GM19468 (cell line): ENCODE data around the gene DPP6.

Source experiments
- ATAC-seq: cut with Tn5 transposase; IDR thresholded peaks from one replicate; pipeline ENCODE4 v1.9.1; 2021; ENCODE audit warnings: mild to moderate bottlenecking, moderate library complexity, moderate number of reproducible peaks; ENCODE audit not compliant: unreplicated experiment; ENCODE audit errors: extremely low read depth

DPP6 gene

GRCh38 chr7:154436560-154436959, 384.4 kb downstream of the DPP6 start:
- ATAC-seq = no peak

- no peak for ATAC-seq
Measured at GRCh38 chr7:154437234-154437633, 385.0 kb downstream of the DPP6 start.

DNA sequence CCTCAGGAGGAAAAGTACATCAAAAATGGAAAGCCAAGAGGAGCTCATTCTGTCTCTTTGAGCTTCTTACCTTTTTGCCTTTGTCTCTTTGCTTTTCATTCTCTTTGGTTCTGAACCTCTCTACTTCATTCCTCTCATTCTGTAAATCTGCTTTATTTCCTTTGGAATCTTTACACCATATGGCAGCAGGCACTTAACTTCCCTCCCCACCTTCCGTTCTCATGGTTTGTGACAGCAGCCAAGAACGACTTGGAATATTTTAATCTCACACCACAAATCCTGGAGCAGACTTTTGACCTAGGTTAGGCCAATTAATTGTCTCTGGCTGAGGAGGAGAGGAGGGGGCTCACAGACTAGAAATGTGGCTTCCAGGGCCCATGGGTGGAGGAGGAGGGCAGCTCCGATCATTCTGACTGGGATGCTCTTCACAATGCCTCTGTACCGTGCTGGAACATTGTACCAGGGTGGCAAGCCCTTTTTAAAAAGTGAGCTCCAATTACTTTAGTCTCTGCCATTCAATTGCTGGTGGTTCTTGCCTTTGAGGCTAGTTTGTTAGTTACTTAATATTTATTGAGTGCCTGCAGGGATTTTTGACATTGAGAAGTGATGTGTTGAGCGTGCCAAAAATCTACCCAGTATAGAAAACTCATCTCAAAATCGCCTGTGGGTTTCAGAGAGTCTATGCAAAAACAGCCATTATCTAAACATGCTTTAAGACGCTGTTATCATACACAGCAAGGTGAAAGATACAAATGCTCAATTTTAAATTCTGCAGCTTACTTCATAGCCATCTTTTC, 386.6 kb downstream of the DPP6 start:
- no peak for ATAC-seq

DNA sequence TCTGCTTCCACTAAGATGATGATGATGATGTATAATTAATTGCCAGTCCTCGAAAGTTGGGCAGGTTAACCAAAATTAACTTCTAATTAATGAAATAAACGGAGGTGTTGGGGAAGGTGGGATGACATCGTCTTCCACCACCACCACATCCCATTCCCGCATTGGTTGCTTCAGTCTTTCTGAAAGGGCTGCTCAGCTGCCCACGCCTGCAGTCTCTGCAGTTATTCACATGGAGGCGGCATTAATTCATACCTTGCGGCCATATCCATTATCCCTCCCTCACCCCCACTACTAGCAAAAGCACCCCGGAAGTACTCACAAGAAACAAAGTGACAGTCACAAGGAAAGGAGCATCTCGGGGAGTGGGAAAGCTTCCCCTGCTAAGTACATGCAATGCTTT, 387.9 kb downstream of the DPP6 start:
- no peak for ATAC-seq

GRCh38 chr7:154440651-154441050, 388.5 kb downstream of the DPP6 start:
- ATAC-seq = no peak

- ATAC-seq = no peak
Measured at GRCh38 chr7:154441811-154442210, 389.6 kb downstream of the DPP6 start.

DNA sequence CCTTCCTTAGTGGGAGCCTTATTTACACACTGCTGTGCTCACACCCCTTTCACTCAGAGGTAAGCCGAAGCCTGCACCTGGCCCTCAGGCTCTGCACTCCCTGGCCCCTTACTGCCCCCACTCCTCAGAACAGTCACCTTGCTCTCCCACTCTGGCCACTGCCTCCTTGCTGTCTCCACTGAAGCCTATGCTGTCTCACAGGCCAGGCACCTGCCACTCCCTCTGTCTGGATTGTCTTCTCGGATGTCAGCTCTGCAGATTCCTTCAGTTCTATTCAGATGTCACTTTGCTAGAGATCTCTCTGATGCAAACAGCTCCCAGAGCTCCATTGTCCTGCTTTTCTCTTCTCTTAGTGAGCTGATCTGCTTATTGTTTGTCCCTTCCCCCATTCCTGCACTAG, 390.7 kb downstream of the DPP6 start:
- no peak for ATAC-seq

DNA sequence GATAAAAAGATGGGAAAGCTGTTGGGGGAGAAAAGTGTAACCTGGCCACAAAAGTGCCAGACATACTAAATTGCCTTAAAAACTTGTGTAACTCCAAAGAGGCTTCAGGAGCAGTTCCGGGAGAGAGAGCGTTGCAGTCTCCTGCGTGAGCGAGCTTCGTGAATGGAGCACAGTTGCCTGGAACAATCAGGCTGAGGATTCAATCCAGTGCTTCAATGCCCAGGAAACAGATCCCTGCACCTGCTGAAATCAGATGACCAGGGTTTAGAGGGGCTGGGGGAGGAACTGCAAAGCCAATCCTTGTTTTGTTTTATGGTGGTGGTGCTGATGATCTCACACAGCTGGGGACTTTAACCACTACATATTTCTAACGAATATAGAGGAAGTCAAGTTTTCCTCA, 398.3 kb downstream of the DPP6 start:
- ATAC-seq = no peak

DNA sequence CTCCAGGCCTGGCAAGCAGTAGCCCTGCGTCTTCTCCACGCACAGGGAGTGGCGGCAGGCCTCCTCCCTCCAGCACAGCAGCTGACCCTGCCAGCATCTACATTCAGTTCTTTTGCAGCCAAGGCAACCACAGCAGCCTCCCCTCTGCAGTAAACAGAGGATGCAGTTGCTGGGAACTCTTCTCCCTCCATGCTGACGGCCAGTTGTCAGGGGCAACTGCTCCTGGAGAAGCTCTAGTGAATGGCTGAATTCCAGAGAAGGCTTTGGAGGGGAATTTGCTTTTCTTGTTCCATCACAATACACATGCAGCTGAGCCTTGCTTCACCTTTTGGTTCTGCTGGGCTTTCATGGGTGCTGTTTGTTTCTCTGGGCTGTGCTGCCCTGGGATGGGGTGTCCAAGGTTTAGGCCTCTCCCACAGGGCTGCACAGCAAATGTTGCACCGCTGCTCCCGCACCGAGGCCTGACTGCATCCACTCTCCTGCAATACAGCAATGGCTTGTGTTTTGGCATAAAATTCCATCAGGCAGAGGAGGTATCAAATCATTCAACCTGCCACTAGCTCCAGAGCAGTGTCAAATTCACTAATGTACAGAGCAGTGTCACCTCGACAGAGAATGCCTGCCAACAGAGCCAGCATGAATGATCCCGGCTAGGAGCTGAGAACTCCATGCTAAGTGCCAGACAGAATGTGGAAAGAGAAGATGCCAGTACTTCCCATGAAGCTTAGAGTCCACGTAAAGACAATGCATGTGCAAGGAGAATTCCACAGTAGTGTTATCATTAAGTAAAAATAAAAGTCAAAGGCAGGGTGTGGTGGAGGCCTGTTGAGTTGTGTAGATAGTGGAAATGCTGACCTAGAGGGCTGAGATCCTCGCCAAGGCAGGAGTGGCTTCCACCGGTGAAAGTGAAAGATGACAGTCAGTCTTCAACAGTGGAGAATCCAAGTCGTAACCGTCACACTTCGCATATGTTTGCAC, 399.6 kb downstream of the DPP6 start:
- ATAC-seq = no peak

DNA sequence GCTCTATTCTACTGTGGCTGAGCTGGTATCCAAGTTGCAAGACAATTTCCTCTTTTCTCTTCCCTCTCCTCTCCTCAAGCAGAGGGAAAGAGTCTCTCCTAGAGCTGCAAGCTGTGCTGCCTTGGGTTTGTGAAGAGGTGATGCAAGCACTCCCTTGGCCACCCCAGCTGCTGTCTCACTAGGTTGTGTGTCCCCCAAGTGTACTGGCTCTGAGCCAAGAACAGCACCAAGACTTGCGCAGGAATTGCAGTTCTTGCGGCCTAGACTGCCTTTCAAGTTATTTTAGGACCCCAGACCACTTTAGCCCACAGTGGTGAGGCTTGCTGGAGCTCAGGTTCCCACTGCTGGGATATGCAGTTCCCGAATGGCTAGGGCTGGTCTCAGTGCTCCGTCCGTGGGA, 411.6 kb downstream of the DPP6 start:
- no peak for ATAC-seq

DNA sequence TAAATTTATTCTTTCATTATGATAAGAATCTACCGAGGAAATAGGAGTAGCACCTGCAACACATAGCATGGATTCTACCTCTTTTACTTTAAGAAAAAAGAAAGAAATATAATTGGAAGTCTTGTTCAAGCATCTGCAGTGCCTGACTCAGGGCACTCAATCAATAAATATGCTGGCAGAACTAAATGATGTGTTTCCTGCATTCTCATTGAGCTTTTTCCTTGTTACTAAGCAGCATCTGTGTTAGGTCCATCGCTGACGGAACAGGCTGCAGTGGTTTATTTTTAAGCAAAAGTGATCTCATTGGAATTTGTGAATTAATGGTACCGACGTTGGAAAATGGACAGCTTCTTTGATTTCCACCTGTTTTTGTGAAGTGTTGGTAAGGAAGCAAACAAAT, 417.5 kb downstream of the DPP6 start:
- no peak for ATAC-seq

DNA sequence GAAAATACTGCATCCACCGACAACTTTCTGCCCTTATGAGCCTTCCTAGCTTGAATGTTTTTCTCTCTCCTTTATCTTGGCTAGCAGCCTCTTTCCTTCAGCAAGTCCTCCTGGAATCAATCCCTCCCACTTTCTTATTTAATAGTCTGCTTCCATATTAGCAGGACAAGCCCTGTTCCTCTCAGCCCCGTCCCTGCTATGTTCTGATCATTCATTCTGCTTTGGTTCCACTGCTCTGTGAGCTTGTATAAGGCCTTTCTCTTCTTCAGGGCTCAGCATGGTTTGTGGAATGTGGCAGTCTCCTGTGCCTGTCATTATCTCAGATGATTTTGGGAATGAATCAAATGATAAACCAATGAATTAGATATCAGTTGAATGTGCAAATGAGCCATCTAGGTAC, 420.1 kb downstream of the DPP6 start:
- ATAC-seq = no peak

- no peak for ATAC-seq
Measured at GRCh38 chr7:154473360-154473759, 421.2 kb downstream of the DPP6 start.

DNA sequence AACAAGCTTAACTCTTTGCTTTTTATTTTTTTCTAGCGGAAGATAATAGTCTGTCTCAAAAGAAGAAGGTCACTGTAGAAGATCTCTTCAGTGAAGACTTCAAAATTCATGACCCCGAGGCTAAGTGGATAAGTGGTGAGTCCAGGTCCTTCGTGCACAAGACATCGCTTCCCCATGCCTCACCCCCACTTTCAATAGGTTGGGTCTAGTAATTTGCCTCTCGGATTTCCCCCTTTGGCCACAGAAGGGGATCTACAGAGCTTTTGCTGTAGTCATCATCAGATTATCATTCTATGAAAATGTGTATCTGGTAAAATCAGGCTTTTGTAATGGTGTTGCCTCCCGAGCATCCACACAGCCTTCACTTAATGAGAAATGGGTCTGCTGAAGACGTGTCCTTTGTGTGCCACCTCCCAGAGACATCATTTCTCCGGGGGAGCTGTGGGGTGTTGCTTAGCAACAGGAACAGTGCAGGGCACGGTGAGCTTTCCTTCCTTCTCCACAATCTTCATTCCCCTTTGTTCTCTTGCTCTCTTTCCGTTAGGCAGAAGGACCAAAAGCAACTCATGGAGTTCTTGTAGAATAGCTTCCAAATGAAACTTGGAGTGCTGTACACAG, 422.8 kb downstream of the DPP6 start:
- no peak for ATAC-seq

DNA sequence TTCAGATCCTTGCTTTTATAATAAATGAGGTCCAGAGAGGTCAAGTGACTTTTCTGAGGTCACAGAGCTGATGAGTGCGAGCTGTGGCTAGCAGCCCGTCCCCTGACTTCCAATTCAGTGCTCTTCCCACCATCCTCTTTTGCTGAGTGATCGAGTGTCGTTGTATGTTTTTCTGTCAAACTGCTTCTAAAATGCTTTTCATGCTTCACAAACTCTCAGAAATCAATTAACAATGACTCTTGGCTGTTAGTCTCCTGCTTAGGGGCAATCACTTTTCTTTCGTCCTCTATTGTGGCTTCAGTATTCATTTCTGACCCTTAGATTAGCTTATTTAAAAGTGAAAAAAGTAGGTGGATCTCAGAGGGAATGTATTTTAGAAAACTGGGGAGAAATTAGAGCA, 423.7 kb downstream of the DPP6 start:
- no peak for ATAC-seq

DNA sequence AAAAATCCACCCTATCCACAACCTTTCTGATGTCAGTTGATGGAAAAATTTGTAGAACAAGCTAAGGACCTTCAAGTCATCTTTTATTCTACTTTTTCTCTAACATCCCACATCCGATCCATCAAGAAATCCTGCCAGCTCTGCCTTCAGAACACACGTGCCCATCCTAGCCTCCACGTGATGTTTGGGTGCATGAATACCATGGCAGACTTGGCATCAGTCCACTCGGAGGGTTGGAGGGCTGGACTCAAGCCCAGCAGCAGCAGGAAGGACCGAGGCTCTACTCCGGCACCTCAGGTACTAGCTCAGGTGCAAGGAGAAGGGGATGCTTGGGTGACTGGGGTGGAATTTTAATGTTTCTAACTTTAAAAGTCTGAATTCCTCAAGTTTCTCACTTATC, 428.6 kb downstream of the DPP6 start:
- no peak for ATAC-seq

- no peak for ATAC-seq
Measured at GRCh38 chr7:154482863-154483262, 430.7 kb downstream of the DPP6 start.

DNA sequence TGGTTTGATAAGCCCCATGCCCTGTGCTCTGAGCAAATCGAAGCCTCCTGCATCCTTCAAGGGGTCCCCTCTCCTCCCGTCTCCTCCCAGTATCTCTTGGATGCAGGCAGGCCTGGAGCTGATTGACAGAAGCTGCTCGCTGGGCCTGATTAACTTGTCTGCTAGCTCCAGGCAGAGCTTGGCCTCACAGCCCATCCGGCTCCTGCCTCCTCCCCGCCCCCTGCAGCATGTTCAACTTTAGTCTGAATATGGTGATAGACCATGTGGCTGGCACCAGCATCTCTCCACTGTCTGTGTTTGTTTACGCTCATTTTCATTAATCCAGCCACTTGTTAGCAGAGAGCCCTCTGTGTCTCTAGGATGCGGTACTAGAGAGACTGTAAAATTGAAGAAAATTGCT, 432.2 kb downstream of the DPP6 start:
- no peak for ATAC-seq

- no peak for ATAC-seq
Measured at GRCh38 chr7:154484943-154485342, 432.7 kb downstream of the DPP6 start.

DNA sequence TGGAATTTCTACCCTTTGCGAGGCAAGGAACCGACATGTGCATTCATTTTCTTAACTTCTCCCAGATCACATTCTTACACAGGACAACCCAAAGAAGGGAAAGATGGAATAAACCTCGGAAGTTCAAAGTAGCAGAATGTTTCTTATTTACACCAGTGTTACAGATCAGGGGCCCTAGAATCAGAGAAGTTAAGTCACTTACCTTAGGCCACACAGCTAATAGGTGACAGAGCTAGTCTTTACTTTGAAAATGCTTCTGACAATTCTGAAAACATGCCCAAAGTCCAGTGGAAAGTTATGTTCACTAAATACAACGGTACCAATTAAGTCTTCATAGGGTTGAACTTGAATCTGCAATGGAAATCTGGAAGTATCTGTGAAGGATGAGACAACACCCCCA, 437.7 kb downstream of the DPP6 start:
- no peak for ATAC-seq

DNA sequence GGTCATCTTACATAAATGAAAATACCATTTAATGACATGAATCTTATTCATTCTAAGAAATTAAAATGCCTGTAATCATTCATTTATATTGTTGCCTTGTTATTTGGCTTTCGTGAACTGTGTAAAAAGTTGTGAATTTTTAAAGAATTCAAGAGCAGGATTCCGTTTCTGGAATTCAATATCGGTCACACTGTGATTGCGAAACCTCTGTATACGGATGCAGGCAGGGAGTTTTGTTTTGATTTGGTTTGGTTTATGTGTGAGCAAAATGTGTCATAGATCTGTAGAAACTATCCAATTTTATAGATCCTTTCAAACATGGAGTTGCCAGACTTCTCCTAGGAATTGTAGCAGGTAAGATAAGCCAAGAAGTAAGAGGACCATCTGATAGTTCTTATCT, 441.4 kb downstream of the DPP6 start:
- no peak for ATAC-seq
